Measurements from ENCODE around the gene PRKCD. TPM values are rescaled to one million over a fixed set of nuclear protein-coding genes. Genes with fewer than 3 reads are reported as not detected.

PRKCD gene
- total RNA-seq, 1 experiment from 2014 or later = 25.2 TPM

DNA sequence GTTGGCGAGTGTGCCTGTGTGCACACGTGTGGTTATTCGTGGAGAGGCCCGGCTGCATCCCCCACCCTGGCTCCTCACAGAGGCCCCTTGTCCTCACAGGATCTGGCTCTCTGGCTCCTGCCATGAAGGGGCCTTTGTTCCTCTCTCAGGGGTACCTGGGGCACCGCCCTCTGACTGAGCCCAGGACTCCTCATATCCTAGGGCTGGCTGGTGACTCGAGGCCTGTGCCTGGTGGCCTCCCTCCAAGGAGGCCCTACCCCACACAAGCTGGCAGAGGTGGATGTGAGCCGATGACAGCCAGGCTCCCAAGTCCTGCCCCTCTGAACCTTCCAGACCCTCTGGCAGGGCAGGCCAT is 10.0 kb downstream of the PRKCD start:
- intact Hi-C loops (cut with micrococcal nuclease; ENCODE audit: unreplicated experiment) = no loop called here
- Mint-ChIP-seq H3K4me1 (ENCODE audit: low read depth, unreplicated experiment) (peaks cover 45% of the 10 kb centered on the region), H3K36me3 (ENCODE audit: insufficient read depth, unreplicated experiment) (peaks cover 5% of the 10 kb centered on the region), H3K27me3 (ENCODE audit: unreplicated experiment) (no peaks in the 10 kb centered on the region), H3K27ac (ENCODE audit: unreplicated experiment) (no peak overlapping the region), H3K9me3 (ENCODE audit: low read depth, unreplicated experiment) (no peaks in the 10 kb centered on the region), H3K4me3 (ENCODE audit: low read depth, unreplicated experiment) (no peak overlapping the region)
- DNase-seq = no peak
- TF ChIP-seq, protein P1, sequence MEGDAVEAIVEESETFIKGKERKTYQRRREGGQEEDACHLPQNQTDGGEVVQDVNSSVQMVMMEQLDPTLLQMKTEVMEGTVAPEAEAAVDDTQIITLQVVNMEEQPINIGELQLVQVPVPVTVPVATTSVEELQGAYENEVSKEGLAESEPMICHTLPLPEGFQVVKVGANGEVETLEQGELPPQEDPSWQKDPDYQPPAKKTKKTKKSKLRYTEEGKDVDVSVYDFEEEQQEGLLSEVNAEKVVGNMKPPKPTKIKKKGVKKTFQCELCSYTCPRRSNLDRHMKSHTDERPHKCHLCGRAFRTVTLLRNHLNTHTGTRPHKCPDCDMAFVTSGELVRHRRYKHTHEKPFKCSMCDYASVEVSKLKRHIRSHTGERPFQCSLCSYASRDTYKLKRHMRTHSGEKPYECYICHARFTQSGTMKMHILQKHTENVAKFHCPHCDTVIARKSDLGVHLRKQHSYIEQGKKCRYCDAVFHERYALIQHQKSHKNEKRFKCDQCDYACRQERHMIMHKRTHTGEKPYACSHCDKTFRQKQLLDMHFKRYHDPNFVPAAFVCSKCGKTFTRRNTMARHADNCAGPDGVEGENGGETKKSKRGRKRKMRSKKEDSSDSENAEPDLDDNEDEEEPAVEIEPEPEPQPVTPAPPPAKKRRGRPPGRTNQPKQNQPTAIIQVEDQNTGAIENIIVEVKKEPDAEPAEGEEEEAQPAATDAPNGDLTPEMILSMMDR (IDR thresholded peaks at IDR 0.05; ENCODE audit: unreplicated experiment) = no peak
- CTCF ChIA-PET = no interaction called here
- BruUV-seq (replicated peaks) = no TSS peak

DNA sequence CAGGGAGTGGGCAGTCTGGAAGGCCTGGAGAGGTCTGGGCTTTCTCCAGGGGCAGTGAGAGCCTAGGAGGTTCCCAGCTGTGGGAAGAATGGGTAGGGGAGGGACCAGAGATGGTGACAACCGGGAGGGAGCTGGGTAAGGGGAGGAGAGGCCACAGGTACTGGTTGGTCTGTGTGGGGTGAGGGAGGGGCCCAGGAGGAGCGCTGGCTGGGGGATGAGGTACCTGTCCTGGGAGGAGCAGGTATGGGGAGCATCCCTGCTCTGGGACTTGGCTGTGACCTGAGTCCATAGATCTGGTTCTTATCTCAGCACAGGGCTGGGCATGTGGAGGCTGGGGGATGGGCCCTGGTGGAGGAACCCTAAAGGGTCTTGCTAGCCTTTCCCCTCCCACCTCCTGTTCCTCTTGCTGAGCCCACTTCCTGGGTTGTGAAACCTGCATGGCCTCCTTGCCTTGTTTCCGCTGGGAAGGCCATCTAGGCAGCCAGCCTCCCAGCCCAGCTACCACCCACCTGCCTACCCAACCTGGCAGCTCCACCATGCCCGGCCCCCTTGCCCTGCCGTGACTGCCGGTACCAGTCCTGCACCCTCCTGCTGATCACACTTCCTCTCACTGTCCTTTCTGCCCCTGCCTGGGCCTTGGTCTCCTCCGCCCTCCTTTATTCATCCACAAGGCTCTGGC is 11.0 kb downstream of the PRKCD start:
- H3K36me3 Mint-ChIP-seq (ENCODE audit: insufficient read depth, unreplicated experiment) = peaks cover 5% of the 10 kb centered on the region
- DNase-seq = no peak
- TF ChIP-seq, protein P1 (IDR thresholded peaks at IDR 0.05; ENCODE audit: unreplicated experiment) = no peak
- peaks cover 45% of the 10 kb centered on the region for H3K4me1 Mint-ChIP-seq (ENCODE audit: low read depth, unreplicated experiment)
- intact Hi-C loops (cut with micrococcal nuclease; ENCODE audit: unreplicated experiment) = no loop called here
- H3K27ac Mint-ChIP-seq (ENCODE audit: unreplicated experiment) = no peak overlapping the region
- H3K9me3 Mint-ChIP-seq (ENCODE audit: low read depth, unreplicated experiment) = no peaks in the 10 kb centered on the region
- CTCF ChIA-PET = no interaction called here
- H3K4me3 Mint-ChIP-seq (ENCODE audit: low read depth, unreplicated experiment) = no peak overlapping the region
- BruUV-seq (replicated peaks) = no TSS peak
- no peaks in the 10 kb centered on the region for H3K27me3 Mint-ChIP-seq (ENCODE audit: unreplicated experiment)

DNA sequence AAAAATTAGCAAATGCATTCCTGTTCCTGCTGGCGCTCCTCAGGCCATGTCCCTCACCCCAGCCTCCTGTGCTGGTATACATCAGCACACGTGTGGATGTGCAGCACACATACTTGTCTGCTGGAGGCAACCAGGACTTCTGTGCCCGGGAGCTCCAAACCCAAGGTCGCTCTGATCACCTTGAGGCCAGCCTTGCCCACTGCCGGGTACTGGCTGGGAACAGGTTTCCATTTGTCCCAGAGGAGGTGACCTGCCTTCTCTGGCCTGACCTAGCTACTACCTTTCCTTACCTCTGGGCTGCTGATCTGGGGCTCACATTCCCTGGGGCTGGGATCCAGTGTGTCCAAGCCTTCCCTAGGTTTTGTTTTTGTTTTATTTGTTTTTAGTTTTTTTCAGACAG is 12.1 kb downstream of the PRKCD start:
- H3K27me3 Mint-ChIP-seq (ENCODE audit: unreplicated experiment) = no peaks in the 10 kb centered on the region
- CTCF ChIA-PET = no interaction called here
- peaks cover 5% of the 10 kb centered on the region for H3K36me3 Mint-ChIP-seq (ENCODE audit: insufficient read depth, unreplicated experiment)
- H3K4me3 Mint-ChIP-seq (ENCODE audit: low read depth, unreplicated experiment) = no peak overlapping the region
- TF ChIP-seq, protein P1 (IDR thresholded peaks at IDR 0.05; ENCODE audit: unreplicated experiment) = no peak
- DNase-seq = no peak
- intact Hi-C loops (cut with micrococcal nuclease; ENCODE audit: unreplicated experiment) = no loop called here
- no peak overlapping the region for H3K27ac Mint-ChIP-seq (ENCODE audit: unreplicated experiment)
- peaks cover 42% of the 10 kb centered on the region for H3K4me1 Mint-ChIP-seq (ENCODE audit: low read depth, unreplicated experiment)
- BruUV-seq (replicated peaks) = no TSS peak
- no peaks in the 10 kb centered on the region for H3K9me3 Mint-ChIP-seq (ENCODE audit: low read depth, unreplicated experiment)

DNA sequence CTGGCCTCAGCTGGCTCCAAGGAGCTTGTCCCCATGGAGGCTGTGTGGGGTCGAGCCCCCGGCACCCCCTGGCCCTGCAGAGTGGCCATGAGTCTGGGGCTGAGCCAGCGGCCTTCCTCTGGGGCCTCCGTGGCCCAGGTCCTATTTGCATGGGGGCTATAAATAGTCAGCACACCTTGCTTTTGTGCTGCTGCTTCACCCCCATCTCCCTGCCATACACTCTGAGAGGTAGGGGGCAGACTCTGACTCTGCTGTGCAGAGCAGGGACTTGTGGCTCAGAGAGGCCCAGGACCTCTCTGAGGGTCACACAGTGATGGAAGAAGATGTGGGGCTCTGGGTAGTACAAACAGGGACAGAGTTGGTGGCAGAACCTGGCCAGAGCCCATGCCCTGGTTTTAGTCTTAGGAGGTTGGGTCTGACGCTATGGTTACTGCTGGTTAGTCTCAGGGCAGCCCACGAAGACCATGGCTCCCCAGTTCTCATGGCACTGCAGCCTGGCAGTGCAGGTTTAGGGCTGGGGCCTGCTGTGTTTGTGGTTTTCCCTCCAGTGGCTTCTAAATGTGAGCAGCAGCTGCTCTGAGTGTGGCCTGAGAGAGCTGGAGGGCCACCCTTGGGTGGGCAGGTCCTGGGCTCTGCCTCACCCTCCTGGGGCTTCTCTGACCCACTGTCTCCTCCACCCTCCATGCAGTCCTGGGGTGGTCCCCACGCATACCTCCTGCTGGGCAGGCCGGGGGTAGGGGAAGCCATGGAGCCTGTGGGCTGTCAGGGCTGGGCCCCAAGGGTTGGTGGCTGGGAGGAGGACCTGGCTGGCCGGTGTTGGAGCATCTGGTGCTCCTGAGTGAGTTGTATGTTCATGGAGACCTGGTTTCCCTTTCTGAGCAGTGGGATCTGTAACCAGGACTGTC is 13.6 kb downstream of the PRKCD start:
- Mint-ChIP-seq H3K4me1 (ENCODE audit: low read depth, unreplicated experiment) (peaks cover 29% of the 10 kb centered on the region), H3K27me3 (ENCODE audit: unreplicated experiment) (no peaks in the 10 kb centered on the region), H3K9me3 (ENCODE audit: low read depth, unreplicated experiment) (no peaks in the 10 kb centered on the region), H3K36me3 (ENCODE audit: insufficient read depth, unreplicated experiment) (peaks cover 5% of the 10 kb centered on the region), H3K4me3 (ENCODE audit: low read depth, unreplicated experiment) (no peak overlapping the region), H3K27ac (ENCODE audit: unreplicated experiment) (no peak overlapping the region)
- intact Hi-C loops (cut with micrococcal nuclease; ENCODE audit: unreplicated experiment) = no loop called here
- TF ChIP-seq, protein P1 (IDR thresholded peaks at IDR 0.05; ENCODE audit: unreplicated experiment) = no peak
- BruUV-seq (replicated peaks) = no TSS peak
- no peak for DNase-seq
- CTCF ChIA-PET = no interaction called here
